ENCODE measurements around the gene NECAB2. TPM values are rescaled to one million over a fixed set of nuclear protein-coding genes. Genes with fewer than 3 reads are reported as not detected.

NECAB2 gene
- total and polyA plus RNA-seq, 4 donors: 0.10 to 0.57 (median 0.39) TPM

- no peak for DNase-seq
- 56 to 70% methylated on average over 15 of the region's 15 CpGs for WGBS, 2 donors
- Histone ChIP-seq H3K27ac (ENCODE audit: low read depth in 1 of 2, low read length in 1 of 2) (no peak overlapping the region), H3K4me1 (ENCODE audit: control insufficient read depth in 5 of 5, insufficient read depth in 5 of 5, low read length in 5 of 5) (peaks cover 0 to 3% (median 0%) of the 10 kb centered on the region in 5 donors), H3K27me3 (ENCODE audit: control insufficient read depth in 3 of 3, insufficient read depth in 3 of 3, low read length in 2 of 3) (no peaks in the 10 kb centered on the region), H3K36me3 (ENCODE audit: control insufficient read depth in 4 of 4, insufficient read depth in 4 of 4, low read length in 4 of 4) (no peaks in the 10 kb centered on the region), H3K4me3 (no peak overlapping the region), H3K9me3 (ENCODE audit: control insufficient read depth in 4 of 4, insufficient read depth in 3 of 4, low read length in 3 of 4) (peaks cover 0 to 2% (median 0%) of the 10 kb centered on the region in 4 donors), H3K9ac (ENCODE audit: insufficient read depth in 1 of 2, low read length in 2 of 2) (no peak overlapping the region)
- TF ChIP-seq CTCF (IDR thresholded peaks at IDR 0.05; ENCODE audit: control extremely low read depth, extremely low read depth): no peak
- no peak for ATAC-seq (ENCODE audit: insufficient read depth, low FRiP score)
These were observed 59.6 kb downstream of the NECAB2 start for GRCh38 chr16:84027625-84028024.

GRCh38 chr16:84029297-84030047, 61.4 kb downstream of the NECAB2 start:
- Histone ChIP-seq H3K9ac (ENCODE audit: insufficient read depth in 1 of 2, low read length in 2 of 2) (no peak overlapping the region), H3K36me3 (ENCODE audit: control insufficient read depth in 4 of 4, insufficient read depth in 4 of 4, low read length in 4 of 4) (no peaks in the 10 kb centered on the region), H3K4me1 (ENCODE audit: control insufficient read depth in 5 of 5, insufficient read depth in 5 of 5, low read length in 5 of 5) (peaks cover 0 to 3% (median 0%) of the 10 kb centered on the region in 5 donors), H3K9me3 (ENCODE audit: control insufficient read depth in 4 of 4, insufficient read depth in 3 of 4, low read length in 3 of 4) (peaks cover 0 to 2% (median 0%) of the 10 kb centered on the region in 4 donors), H3K27me3 (ENCODE audit: control insufficient read depth in 3 of 3, insufficient read depth in 3 of 3, low read length in 2 of 3) (no peaks in the 10 kb centered on the region), H3K4me3 (no peak overlapping the region), H3K27ac (ENCODE audit: low read depth in 1 of 2, low read length in 1 of 2) (no peak overlapping the region)
- WGBS, 2 donors: 47 to 65% methylated on average over 14 of the region's 14 CpGs
- DNase-seq (no peak), ATAC-seq (ENCODE audit: insufficient read depth, low FRiP score) (no peak)
- TF ChIP-seq CTCF (IDR thresholded peaks at IDR 0.05; ENCODE audit: control extremely low read depth, extremely low read depth): no peak

GRCh38 chr16:84031556-84031955, 63.5 kb downstream of the NECAB2 start:
- DNase-seq (no peak), ATAC-seq (ENCODE audit: insufficient read depth, low FRiP score) (no peak)
- H3K9ac ChIP-seq (ENCODE audit: insufficient read depth in 1 of 2, low read length in 2 of 2): no peak overlapping the region
- no peak overlapping the region for H3K4me3 ChIP-seq
- no peaks in the 10 kb centered on the region for H3K27me3 ChIP-seq (ENCODE audit: control insufficient read depth in 3 of 3, insufficient read depth in 3 of 3, low read length in 2 of 3)
- no peak overlapping the region for H3K27ac ChIP-seq (ENCODE audit: low read depth in 1 of 2, low read length in 1 of 2)
- peaks cover 0 to 3% (median 0%) of the 10 kb centered on the region in 5 donors for H3K4me1 ChIP-seq (ENCODE audit: control insufficient read depth in 5 of 5, insufficient read depth in 5 of 5, low read length in 5 of 5)
- no peaks in the 10 kb centered on the region for H3K36me3 ChIP-seq (ENCODE audit: control insufficient read depth in 4 of 4, insufficient read depth in 4 of 4, low read length in 4 of 4)
- H3K9me3 ChIP-seq (ENCODE audit: control insufficient read depth in 4 of 4, insufficient read depth in 3 of 4, low read length in 3 of 4): peaks cover 0 to 8% (median 4%) of the 10 kb centered on the region in 4 donors
- no peak for TF ChIP-seq CTCF (IDR thresholded peaks at IDR 0.05; ENCODE audit: control extremely low read depth, extremely low read depth)
- 80 to 83% methylated on average over 17 of the region's 17 CpGs for WGBS, 2 donors

All from lung (tissue), 12 donors.